ENCODE data around the gene CSRP1.

DNA sequence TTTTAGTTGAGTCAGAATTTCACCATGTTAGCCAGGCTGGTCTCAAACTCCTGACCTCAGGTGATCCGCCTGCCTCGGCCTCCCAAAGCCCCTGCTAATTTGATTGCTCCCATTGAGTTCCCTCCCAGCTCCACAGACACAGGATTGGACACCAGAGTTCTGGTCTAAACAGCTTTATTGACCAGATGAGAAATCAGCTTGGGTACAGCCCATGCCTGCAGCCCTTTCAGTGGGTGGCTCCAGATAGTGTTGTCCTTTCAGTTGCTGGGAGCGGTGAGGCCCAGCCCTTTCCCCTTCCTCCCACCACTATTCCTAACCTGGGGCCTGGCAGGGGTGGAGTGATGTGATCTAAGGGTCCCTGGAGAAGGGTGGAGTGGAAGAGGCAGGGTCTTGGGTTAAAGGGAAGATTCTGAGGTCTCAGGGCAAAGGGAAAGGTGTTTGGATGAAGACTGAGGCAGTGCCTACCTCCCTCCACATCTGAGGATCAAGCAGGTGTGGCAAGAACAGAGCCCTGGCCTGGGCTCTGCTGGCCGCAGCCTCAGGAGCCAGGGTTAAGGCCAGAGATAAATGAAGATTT, 23.5 kb downstream of the CSRP1 start:
- TF ChIP-seq REST (IDR thresholded peaks at IDR 0.05; ENCODE audit: insufficient read depth in 1 of 2, low read depth in 2 of 2, low read length in 2 of 2) (no peak), TAF1 (IDR thresholded peaks at IDR 0.05; ENCODE audit: borderline replicate concordance, insufficient read depth, low read length) (no peak), POLR2AphosphoS5 (IDR thresholded peaks at IDR 0.05; ENCODE audit: low read depth, low read length) (no peak)
